Motor neuron (in vitro differentiated cells): Measurements from ENCODE around the gene VIPR2. TPM values are rescaled to one million over a fixed set of nuclear protein-coding genes. Genes with fewer than 3 reads are reported as not detected.

Source experiments
- ATAC-seq, 8 experiments: fragments of 200-7000 bp; cut with Tn5 transposase; replicated peaks in 6 of 8; 2 replicates each; pipeline ENCODE4 v1.8.0; 2021; ENCODE audit warnings: mild to moderate bottlenecking in 8 of 8, moderate library complexity in 8 of 8
- H3K27ac ChIP-seq, 2 donors: fragments of 250-450 bp; sonication (Bioruptor Pico); 2 replicates each; pipeline ENCODE4 v1.9.0; 2021; ENCODE audit warnings: antibody characterized with exemption in 2 of 2, mild to moderate bottlenecking in 2 of 2, moderate library complexity in 1 of 2
- H3K4me1 ChIP-seq, 2 donors: fragments of 250-450 bp; sonication (Bioruptor Pico); replicated peaks in 1 of 2; 2 replicates each; pipeline ENCODE4 v1.6.1; 2021; ENCODE audit warnings: antibody characterized with exemption in 2 of 2, mild to moderate bottlenecking in 2 of 2, moderate library complexity in 1 of 2
- H3K4me3 ChIP-seq, 5 donors: fragments of 250-450 bp; sonication (Bioruptor Pico); 2 replicates each; pipeline ENCODE4 v1.9.0; 2021; ENCODE audit warnings: antibody characterized with exemption in 5 of 5, mild to moderate bottlenecking in 5 of 5, moderate library complexity in 4 of 5
- WGBS, 10 experiments: fragments of 450-650 bp; shearing (Covaris generic); methylation state at CpG; one replicate each; pipeline ENCODE4 v1.0.0; 2022; 5-methylcytosine and 5-hydroxymethylcytosine counted together
- in situ Hi-C, 9 experiments: fragments of 400-800 bp; cut with MboI; loops; one replicate each; pipeline ENCODE4 v1.15.0; 2021; ENCODE audit warnings: low sequenced_read_pairs in 9 of 9, low pct_unique_long_range_greater_than_20kb in 2 of 9; ENCODE audit not compliant: unreplicated experiment in 9 of 9
- total RNA-seq, 8 experiments: library from RNA; unstranded; fragments of 300-600 nt; gene quantifications; 2 replicates each; pipeline versions ENCODE4 v1.2.3 to v1.2.4, GENCODE V29; 2022

Gene VIPR2
- total RNA-seq, 8 experiments from 2014 or later = 0.05 to 2.0 (median 0.73) TPM; not detected in 1

- in situ Hi-C loops = no loop called here
- Histone ChIP-seq H3K27ac (no peak overlapping the region), H3K4me3 (no peak overlapping the region), H3K4me1 (no peaks in the 10 kb centered on the region)
- ATAC-seq = no peak
- WGBS, 10 experiments = 10 to 100% (median 49%) methylated on average over 1 to 2 of the region's 2 CpGs; no CpG with 5 or more reads in 1 of the 10 experiments
Measured at GRCh38 chr7:159048656-159049055, 96.0 kb downstream of the VIPR2 start.

DNA sequence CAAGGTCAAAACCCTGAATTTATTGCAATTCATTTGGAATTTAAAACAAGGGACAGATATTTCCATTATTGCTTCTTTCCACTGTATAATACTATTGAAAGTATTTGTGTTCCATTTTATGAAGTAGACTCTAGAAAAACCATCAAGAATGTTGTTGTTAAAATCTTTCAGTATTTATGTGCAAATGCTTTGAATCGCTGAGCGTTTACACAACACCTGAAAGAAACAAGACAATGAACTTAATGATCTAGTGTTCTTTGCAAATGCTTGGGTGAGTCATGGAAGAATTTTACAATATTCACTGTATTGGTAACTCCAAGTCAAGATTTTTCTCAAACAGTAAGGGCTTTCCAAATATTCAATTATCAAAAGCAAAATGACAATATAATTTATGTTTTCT, 97.1 kb downstream of the VIPR2 start:
- Histone ChIP-seq H3K27ac (no peak overlapping the region), H3K4me3 (no peak overlapping the region), H3K4me1 (no peaks in the 10 kb centered on the region)
- in situ Hi-C loops = no loop called here
- WGBS, 10 experiments = 6 to 93% (median 70%) methylated on average over 2 of the region's 2 CpGs
- no peak for ATAC-seq

DNA sequence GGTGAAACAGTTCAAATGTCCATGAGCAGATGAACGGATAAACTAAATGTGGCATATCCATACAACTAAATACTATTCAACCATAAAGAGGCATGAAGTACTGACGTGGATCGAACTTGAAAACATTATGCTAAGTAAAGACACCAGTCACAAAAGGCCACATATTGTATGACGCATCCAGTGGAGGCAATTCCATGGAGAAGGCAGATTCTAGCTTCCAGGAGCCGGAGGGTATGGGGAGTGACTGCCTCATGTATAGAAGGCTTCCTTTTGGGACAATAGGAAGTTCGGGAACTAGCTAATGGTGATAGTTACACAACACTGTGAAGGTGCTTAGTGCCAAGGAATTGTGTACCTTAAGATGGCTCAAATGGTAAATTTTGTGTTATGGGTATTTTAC, 98.4 kb downstream of the VIPR2 start:
- H3K4me3 ChIP-seq = no peak overlapping the region
- no peak for ATAC-seq
- H3K4me1 ChIP-seq = no peaks in the 10 kb centered on the region
- no peak overlapping the region for H3K27ac ChIP-seq
- in situ Hi-C loops = no loop called here
- WGBS, 10 experiments = 7 to 100% (median 70%) methylated on average over 2 to 6 of the region's 6 CpGs; no CpG with 5 or more reads in 1 of the 10 experiments

GRCh38 chr7:159045839-159046238, 98.8 kb downstream of the VIPR2 start:
- Histone ChIP-seq H3K4me1 (no peaks in the 10 kb centered on the region), H3K27ac (no peak overlapping the region), H3K4me3 (no peak overlapping the region)
- in situ Hi-C loops = no loop called here
- WGBS, 10 experiments = 17 to 100% (median 89%) methylated on average over 1 of the region's 1 CpG; no CpG with 5 or more reads in 3 of the 10 experiments
- ATAC-seq = no peak

GRCh38 chr7:159042581-159043101, 102.0 kb downstream of the VIPR2 start:
- in situ Hi-C loops = no loop called here
- no peak overlapping the region for H3K27ac ChIP-seq
- no peaks in the 10 kb centered on the region for H3K4me1 ChIP-seq
- ATAC-seq = peak in 3 of 8 experiments; percentile 38 to 75 (median 72)
- no peak overlapping the region for H3K4me3 ChIP-seq
- WGBS, 10 experiments = 83% methylated on average over 2 of the region's 5 CpGs; no CpG with 5 or more reads in 9 of the 10 experiments

DNA sequence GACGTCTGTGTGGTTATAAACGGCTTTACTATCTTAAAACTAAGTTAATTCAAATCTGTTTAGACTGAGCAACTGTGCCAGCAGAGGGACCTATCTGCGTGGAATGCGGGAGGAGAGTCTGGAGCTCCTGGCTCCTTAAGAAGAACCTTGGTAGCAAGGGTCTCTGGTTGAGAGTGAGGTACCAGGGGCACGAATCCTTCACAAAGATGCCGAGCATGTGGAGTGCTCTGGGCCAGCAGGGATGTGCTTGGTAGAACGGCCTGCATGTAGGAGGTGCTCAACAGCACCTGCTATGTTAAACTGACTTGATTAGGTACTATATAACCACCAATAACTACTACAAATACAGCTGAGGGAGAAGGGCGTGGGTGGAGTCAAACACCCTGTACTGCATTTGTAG, 102.6 kb downstream of the VIPR2 start:
- in situ Hi-C loops = no loop called here
- peak in 2 of 8 experiments; percentile 48 to 67 for ATAC-seq

DNA sequence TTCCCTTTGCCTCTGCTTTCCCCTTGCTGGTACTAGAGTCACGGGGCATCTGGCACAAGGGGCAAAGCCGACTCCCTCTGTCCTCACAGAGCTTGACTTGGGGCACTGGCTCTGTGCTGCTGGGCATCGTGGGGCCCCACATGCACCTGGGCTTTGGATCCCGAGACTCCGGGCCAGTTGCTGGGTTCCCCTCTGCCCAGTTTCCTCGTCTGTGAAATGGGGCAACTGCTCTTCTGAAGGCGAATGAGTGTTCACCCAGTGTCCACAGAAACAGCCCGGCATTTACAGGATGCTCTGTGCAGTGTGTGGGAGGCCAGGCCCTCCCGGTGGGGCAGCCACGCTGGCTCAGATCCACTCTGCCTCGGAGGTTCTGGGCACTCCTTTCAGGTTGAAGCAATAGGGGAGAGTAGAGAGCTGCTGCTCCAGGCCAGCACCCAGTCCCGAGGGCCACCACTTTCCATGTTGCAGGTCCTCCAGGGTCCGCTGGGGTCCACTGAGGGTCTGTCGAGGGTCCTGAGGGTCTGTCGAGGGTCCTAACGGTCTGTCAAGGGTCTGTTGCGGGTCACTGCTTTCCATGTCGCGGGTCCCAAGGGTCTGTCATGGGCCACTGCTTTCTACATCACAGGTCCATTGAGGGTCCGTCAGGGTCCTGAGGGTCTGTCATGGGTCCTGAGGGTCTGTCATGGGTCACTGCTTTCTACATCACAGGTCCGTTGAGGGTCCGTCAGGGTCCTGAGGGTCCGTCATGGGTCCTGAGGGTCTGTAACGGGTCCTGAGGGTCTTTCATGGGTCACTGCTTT, 103.6 kb downstream of the VIPR2 start:
- Histone ChIP-seq H3K4me3 (no peak overlapping the region), H3K27ac (no peak overlapping the region), H3K4me1 (no peaks in the 10 kb centered on the region)
- in situ Hi-C loops = no loop called here
- ATAC-seq = no peak
- 0 to 100% (median 82%) methylated on average over 1 to 15 of the region's 24 CpGs for WGBS, 10 experiments

More for the DNA sequence above, 102.6 kb downstream of the VIPR2 start:
- H3K4me1 ChIP-seq = no peaks in the 10 kb centered on the region
- no peak overlapping the region for H3K4me3 ChIP-seq
- H3K27ac ChIP-seq = no peak overlapping the region
- WGBS, 10 experiments = 19 to 100% (median 80%) methylated on average over 1 to 6 of the region's 8 CpGs; no CpG with 5 or more reads in 1 of the 10 experiments

GRCh38 chr7:159040146-159040545, 104.5 kb downstream of the VIPR2 start:
- in situ Hi-C loops = no loop called here
- ATAC-seq = no peak
- Histone ChIP-seq H3K27ac (no peak overlapping the region), H3K4me3 (no peak overlapping the region), H3K4me1 (peaks cover 0 to 7% of the 10 kb centered on the region in 2 donors)
- 10 to 92% (median 54%) methylated on average over 2 to 9 of the region's 10 CpGs; no CpG with 5 or more reads in 6 of the 10 experiments for WGBS, 10 experiments

- H3K4me3 ChIP-seq = no peak overlapping the region
- H3K4me1 ChIP-seq = peaks cover 3 to 12% of the 10 kb centered on the region in 2 donors
- ATAC-seq = no peak
- in situ Hi-C loops = no loop called here
- 30 to 98% (median 90%) methylated on average over 2 to 12 of the region's 14 CpGs; no CpG with 5 or more reads in 3 of the 10 experiments for WGBS, 10 experiments
- no peak overlapping the region for H3K27ac ChIP-seq
Measured at GRCh38 chr7:159039716-159040115, 105.0 kb downstream of the VIPR2 start.

- WGBS, 10 experiments = 0 to 100% (median 79%) methylated on average over 1 to 5 of the region's 10 CpGs; no CpG with 5 or more reads in 5 of the 10 experiments
- Histone ChIP-seq H3K27ac (no peak overlapping the region), H3K4me1 (peaks cover 5 to 27% of the 10 kb centered on the region in 2 donors), H3K4me3 (no peak overlapping the region)
- in situ Hi-C loops = no loop called here
- no peak for ATAC-seq
Measured at GRCh38 chr7:159038066-159038465, 106.6 kb downstream of the VIPR2 start.

DNA sequence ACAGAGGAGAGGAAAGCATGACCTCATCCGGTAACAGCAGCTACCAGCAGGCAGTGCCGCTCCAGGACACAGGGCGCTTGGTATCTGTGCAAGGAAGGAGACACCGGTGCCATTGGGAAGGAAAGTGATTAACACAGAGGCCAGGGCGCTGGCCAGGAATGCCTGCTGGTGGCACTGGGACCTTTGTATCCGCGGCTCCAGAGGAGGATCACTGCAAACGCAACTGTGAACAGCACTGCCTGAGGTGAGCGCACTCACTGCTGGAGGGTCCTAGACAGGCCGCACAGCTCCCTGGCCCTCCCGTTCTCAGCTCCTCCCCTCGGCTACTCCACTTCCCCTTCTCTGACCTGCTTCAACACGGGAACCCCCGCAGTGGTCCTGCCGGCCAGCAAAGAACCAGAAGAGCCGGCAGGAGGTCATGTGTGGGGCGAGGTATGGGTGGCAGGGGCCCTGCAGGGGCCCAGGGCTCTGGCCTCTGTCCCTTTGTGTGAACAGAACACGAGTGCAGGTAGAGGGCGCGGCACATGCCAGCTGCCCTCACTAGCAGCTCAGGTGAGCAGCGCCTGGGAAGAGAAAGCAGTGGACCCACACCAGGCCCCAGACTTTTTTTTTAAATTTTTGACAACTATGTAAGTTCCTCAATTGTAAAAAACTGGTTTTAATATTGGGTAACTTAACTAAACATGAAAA, 107.6 kb downstream of the VIPR2 start:
- no peak for ATAC-seq
- peaks cover 5 to 28% of the 10 kb centered on the region in 2 donors for H3K4me1 ChIP-seq
- in situ Hi-C loops = no loop called here
- no peak overlapping the region for H3K4me3 ChIP-seq
- no peak overlapping the region for H3K27ac ChIP-seq
- WGBS, 10 experiments = 27 to 97% (median 80%) methylated on average over 3 to 10 of the region's 21 CpGs; no CpG with 5 or more reads in 2 of the 10 experiments

GRCh38 chr7:159035571-159036073, 109.0 kb downstream of the VIPR2 start:
- 53 to 100% (median 77%) methylated on average over 2 to 12 of the region's 21 CpGs; no CpG with 5 or more reads in 4 of the 10 experiments for WGBS, 10 experiments
- in situ Hi-C loops = no loop called here
- Histone ChIP-seq H3K4me1 (peaks cover 15 to 38% of the 10 kb centered on the region in 2 donors), H3K4me3 (no peak overlapping the region), H3K27ac (peak overlapping the region in 1 of 2 donors; percentile 56)
- no peak for ATAC-seq

- H3K4me1 ChIP-seq = peaks cover 19 to 42% of the 10 kb centered on the region in 2 donors
- H3K4me3 ChIP-seq = no peak overlapping the region
- no peak for ATAC-seq
- H3K27ac ChIP-seq = peak overlapping the region in 1 of 2 donors; percentile 56
- in situ Hi-C loops = no loop called here
- 68 to 93% (median 76%) methylated on average over 3 to 7 of the region's 9 CpGs; no CpG with 5 or more reads in 7 of the 10 experiments for WGBS, 10 experiments
Measured at GRCh38 chr7:159034988-159035387, 109.7 kb downstream of the VIPR2 start.
